Endothelial cell of umbilical vein (primary cell): ENCODE data around the gene SLC25A26.
"Not testable (repeated sequence)": the region's sequence is repeated elsewhere in the genome, so short reads cannot be mapped to it uniquely, and the experiment has no call there.

ENCODE experiments used
- EZH2 ChIP-seq: IDR thresholded peaks from 2 replicates; pipeline ENCODE4 v1.6.1; 2012; ENCODE audit warnings: borderline replicate concordance, low read depth, mild to moderate bottlenecking, moderate library complexity, low read length, inconsistent platforms; ENCODE audit not compliant: severe bottlenecking
- FOS ChIP-seq: IDR thresholded peaks from 2 replicates; pipeline ENCODE4 v1.6.1; 2011; ENCODE audit warnings: mild to moderate bottlenecking, low read length, moderate library complexity, borderline replicate concordance; ENCODE audit not compliant: insufficient read depth
- MAX ChIP-seq: IDR thresholded peaks from 2 replicates; pipeline ENCODE4 v1.6.1; 2011; ENCODE audit not compliant: insufficient read depth, insufficient read length
- MYC ChIP-seq: IDR thresholded peaks from one replicate; pipeline ENCODE4 v1.6.1; 2011; ENCODE audit warnings: mild to moderate bottlenecking, low read depth, low read length
- POLR2A ChIP-seq: IDR thresholded peaks from 2 replicates; pipeline ENCODE4 v1.6.1; 2012; ENCODE audit warnings: low read depth, mild to moderate bottlenecking, control low read depth, low read length
- POLR2AphosphoS5 ChIP-seq: IDR thresholded peaks from 2 replicates; pipeline ENCODE4 v1.6.1; 2012; ENCODE audit warnings: low read depth, mild to moderate bottlenecking, control low read depth, low read length, moderate library complexity; ENCODE audit not compliant: insufficient read depth
- TF ChIP-seq, protein P1 (sequence below), 2 donors: IDR thresholded peaks; 1 replicate in 1 of 2; 2 replicates in 1 of 2; pipeline ENCODE4 v1.5.1; 2011; ENCODE audit warnings: low read length in 2 of 2, mild to moderate bottlenecking in 2 of 2, moderate library complexity in 2 of 2, control low read depth in 1 of 2, inconsistent platforms in 1 of 2, low read depth in 1 of 2; ENCODE audit not compliant: insufficient read depth in 1 of 2; ENCODE audit errors: extremely low read depth in 1 of 2

- not testable (repeated sequence) for TF ChIP-seq POLR2A, POLR2AphosphoS5, MYC, EZH2, MAX, FOS
- TF ChIP-seq, protein P1, sequence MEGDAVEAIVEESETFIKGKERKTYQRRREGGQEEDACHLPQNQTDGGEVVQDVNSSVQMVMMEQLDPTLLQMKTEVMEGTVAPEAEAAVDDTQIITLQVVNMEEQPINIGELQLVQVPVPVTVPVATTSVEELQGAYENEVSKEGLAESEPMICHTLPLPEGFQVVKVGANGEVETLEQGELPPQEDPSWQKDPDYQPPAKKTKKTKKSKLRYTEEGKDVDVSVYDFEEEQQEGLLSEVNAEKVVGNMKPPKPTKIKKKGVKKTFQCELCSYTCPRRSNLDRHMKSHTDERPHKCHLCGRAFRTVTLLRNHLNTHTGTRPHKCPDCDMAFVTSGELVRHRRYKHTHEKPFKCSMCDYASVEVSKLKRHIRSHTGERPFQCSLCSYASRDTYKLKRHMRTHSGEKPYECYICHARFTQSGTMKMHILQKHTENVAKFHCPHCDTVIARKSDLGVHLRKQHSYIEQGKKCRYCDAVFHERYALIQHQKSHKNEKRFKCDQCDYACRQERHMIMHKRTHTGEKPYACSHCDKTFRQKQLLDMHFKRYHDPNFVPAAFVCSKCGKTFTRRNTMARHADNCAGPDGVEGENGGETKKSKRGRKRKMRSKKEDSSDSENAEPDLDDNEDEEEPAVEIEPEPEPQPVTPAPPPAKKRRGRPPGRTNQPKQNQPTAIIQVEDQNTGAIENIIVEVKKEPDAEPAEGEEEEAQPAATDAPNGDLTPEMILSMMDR (IDR thresholded peaks at IDR 0.05; ENCODE audit: extremely low read depth in 1 of 2, insufficient read depth in 1 of 2, low read depth in 1 of 2, low read length in 2 of 2): not testable (repeated sequence)
Measured at GRCh38 chr3:66274837-66275236, 54.0 kb downstream of the SLC25A26 start.
